Body of pancreas (tissue), 4 donors: ENCODE measurements around the gene PODXL. TPM values are rescaled to one million over a fixed set of nuclear protein-coding genes. Genes with fewer than 3 reads are reported as not detected.
A peak's percentile ranks its signal among the peaks of the same experiment; 100 is the strongest.

Experiments
- ATAC-seq: fragments of 150-250 bp; one replicate; pipeline ENCODE4 v1.9.1; 2016
- DNase-seq, 4 donors: peaks; one replicate each; pipeline ENCODE4 v3.0.0-alpha.2; 2019
- H3K27ac ChIP-seq, 4 donors: fragments of 200-600 bp; sonication (generic); 1 replicate in 3 of 4; 2 replicates in 1 of 4; pipeline versions ENCODE4 v1.5.1 to v1.6.1; 2016 to 2019; ENCODE audit warnings: mild to moderate bottlenecking in 1 of 4, mixed read lengths in 1 of 4, moderate library complexity in 1 of 4
- H3K27me3 ChIP-seq, 2 donors: fragments of 200-600 bp; sonication (generic); one replicate each; pipeline ENCODE4 v1.6.0; 2016; ENCODE audit warnings: mild to moderate bottlenecking in 1 of 2
- H3K36me3 ChIP-seq, 2 donors: fragments of 200-600 bp; sonication (generic); replicated peaks in 1 of 2; 2 replicates each; pipeline ENCODE4 v1.5.1; 2016; ENCODE audit warnings: low read depth in 2 of 2; ENCODE audit not compliant: insufficient read depth in 1 of 2
- H3K4me1 ChIP-seq: fragments of 200-600 bp; sonication (generic); one replicate; pipeline ENCODE4 v1.6.0; 2016
- H3K4me3 ChIP-seq, 2 donors: fragments of 200-600 bp; sonication (generic); 1 replicate in 1 of 2; 2 replicates in 1 of 2; pipeline ENCODE4 v1.5.1; 2016 to 2019
- H3K9me3 ChIP-seq, 3 donors: fragments of 200-600 bp; sonication (generic); 1 replicate in 2 of 3; 2 replicates in 1 of 3; pipeline ENCODE4 v1.5.1; 2016
- POLR2A ChIP-seq, 3 donors: fragments of 450-650 bp; IDR thresholded peaks; one replicate each; pipeline ENCODE4 v1.6.1; 2016; ENCODE audit warnings: antibody characterized with exemption in 3 of 3, mild to moderate bottlenecking in 2 of 3
- WGBS, 2 donors: methylation state at CpG; one replicate each; pipeline ENCODE4 v1.1.5; 2017; 5-methylcytosine and 5-hydroxymethylcytosine counted together
- intact Hi-C: fragments of 100-400 bp; cut with DNase I; formaldehyde crosslinking; loops from one replicate; pipeline ENCODE4 v1.15.1; 2023
- total RNA-seq, 2 donors: library from RNA; depleted of rRNA; stranded (reverse); fragments of >200 nt; gene quantifications; one replicate each; pipeline ENCODE4 v1.1.0, GENCODE V29; 2016
- TF ChIP-seq, protein P1 (sequence below), 7 experiments: fragments of 450-650 bp in 4 of 7; fragments of 200-600 bp in 3 of 7; sonication (generic) in 3 of 7; IDR thresholded peaks; one replicate each; pipeline ENCODE4 v1.5.1; 2016 to 2019; ENCODE audit warnings: antibody characterized with exemption in 7 of 7

Gene PODXL
- total RNA-seq, 2 donors from 2014 or later = 36.9 to 106 TPM

DNA sequence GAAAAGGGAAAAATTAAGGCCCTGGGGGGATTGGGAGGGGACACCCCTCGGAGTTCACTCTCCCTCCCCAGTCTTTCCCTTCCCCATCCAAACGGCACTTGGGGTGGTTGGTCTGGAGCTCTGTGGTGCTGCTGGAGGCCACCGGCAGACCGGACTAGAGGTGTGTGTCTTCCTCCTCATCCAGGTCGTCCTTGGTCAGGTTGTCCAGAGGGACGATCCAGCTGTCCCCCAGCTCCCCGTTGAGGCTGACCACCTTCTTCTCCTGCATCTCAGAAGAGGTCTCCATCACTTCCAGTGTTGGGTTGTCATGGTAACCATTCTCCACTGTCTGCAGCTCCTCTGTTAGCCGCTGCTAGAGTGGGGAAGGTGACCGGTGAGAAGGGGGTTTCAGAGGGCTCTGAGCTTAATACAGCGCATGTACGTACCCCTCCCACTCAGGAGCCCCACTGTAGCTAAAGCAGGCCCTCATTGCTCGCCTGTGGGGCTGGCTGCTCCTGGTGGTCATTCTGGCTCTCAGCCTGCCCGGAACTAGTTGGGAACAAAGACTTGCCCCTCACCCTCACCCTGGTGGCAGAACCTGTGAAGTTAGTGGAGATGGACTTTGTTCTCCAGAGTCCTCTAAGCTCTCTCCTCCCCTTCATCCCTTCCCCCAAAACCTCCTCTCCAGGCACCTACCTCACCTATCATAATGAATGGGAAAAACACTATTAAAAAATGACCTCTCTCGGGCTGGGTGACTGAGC, 52.1 kb downstream of the PODXL start:
- intact Hi-C loops = no loop called here

DNA sequence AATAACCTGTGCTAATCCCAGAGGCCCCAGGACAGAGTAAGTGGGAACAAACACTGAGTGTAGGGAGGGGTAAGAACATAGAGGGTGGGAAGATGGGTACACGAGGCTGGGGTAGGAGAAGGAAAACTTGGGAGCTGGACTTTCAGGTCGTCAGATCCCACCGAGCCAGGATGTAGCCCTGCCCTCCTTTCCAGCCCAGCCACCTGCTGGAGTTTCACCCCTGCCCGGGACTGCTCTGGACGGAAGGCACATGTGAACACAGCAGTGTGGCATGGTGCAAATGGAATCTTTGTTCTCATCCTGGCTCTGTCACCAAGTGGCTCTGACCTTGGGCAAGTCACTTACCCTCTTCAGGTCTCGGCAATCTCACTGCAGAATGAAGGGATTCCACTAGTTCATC, 52.8 kb downstream of the PODXL start:
- TF ChIP-seq POLR2A (IDR thresholded peaks at IDR 0.05) = no peak
- TF ChIP-seq, protein P1, sequence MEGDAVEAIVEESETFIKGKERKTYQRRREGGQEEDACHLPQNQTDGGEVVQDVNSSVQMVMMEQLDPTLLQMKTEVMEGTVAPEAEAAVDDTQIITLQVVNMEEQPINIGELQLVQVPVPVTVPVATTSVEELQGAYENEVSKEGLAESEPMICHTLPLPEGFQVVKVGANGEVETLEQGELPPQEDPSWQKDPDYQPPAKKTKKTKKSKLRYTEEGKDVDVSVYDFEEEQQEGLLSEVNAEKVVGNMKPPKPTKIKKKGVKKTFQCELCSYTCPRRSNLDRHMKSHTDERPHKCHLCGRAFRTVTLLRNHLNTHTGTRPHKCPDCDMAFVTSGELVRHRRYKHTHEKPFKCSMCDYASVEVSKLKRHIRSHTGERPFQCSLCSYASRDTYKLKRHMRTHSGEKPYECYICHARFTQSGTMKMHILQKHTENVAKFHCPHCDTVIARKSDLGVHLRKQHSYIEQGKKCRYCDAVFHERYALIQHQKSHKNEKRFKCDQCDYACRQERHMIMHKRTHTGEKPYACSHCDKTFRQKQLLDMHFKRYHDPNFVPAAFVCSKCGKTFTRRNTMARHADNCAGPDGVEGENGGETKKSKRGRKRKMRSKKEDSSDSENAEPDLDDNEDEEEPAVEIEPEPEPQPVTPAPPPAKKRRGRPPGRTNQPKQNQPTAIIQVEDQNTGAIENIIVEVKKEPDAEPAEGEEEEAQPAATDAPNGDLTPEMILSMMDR (IDR thresholded peaks at IDR 0.05) = no peak
- ATAC-seq (no peak), DNase-seq (peak in 1 of 4 donors; percentile 4)
- Histone ChIP-seq H3K36me3 (no peaks in the 10 kb centered on the region), H3K27me3 (no peaks in the 10 kb centered on the region), H3K9me3 (no peaks in the 10 kb centered on the region), H3K4me3 (no peak overlapping the region), H3K4me1 (peaks cover 15% of the 10 kb centered on the region), H3K27ac (no peak overlapping the region)
- intact Hi-C loops = no loop called here
- 50 to 56% methylated on average over 6 of the region's 6 CpGs for WGBS, 2 donors

More for the DNA sequence above, 52.1 kb downstream of the PODXL start:
- TF ChIP-seq POLR2A (IDR thresholded peaks at IDR 0.05) = no peak
- TF ChIP-seq, protein P1 (IDR thresholded peaks at IDR 0.05) = no peak
- peak in 1 of 4 donors; percentile 5 for DNase-seq
- peaks cover 21% of the 10 kb centered on the region for H3K4me1 ChIP-seq
- no peak for ATAC-seq
- no peak overlapping the region for H3K4me3 ChIP-seq
- WGBS, 2 donors = 82 to 86% methylated on average over 14 of the region's 14 CpGs
- H3K27ac ChIP-seq = no peak overlapping the region
- H3K27me3 ChIP-seq = no peaks in the 10 kb centered on the region
- H3K9me3 ChIP-seq = no peaks in the 10 kb centered on the region
- no peaks in the 10 kb centered on the region for H3K36me3 ChIP-seq

DNA sequence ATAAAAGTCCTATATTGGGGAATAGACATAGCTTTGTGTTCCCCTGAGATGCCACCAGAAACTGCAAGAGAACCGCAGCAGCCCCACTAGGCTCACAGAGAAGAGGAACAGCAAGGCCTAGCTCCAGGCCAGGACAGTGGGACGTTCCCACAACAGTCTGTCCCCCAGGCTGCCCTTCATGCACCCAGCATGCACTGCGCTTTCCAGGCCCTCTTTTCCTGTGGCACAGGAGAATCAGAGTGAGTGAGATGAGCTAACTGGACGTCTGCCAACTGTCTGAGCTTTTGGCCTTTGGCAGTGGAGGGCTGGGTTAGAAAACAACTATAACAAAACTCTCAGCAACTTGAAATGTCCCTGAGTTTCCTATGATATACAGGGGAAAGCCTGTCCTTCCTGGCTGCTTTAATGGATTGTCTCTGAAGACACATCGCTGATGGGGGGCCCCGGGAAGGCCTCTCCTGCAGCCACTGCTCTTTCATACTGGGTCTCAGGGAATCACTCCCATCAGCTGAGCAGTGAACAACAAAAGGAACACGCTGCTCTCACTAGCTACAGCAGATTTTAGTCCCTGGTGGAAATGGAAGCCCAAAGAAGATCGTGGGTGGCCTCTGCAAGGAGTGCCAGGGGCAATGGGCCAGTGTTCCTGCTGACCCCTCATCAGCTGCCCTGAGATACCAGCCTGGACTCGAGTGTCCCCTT, 53.5 kb downstream of the PODXL start:
- Histone ChIP-seq H3K27ac (no peak overlapping the region), H3K9me3 (no peaks in the 10 kb centered on the region), H3K36me3 (no peaks in the 10 kb centered on the region), H3K4me3 (no peak overlapping the region), H3K4me1 (peaks cover 16% of the 10 kb centered on the region), H3K27me3 (no peaks in the 10 kb centered on the region)
- TF ChIP-seq, protein P1 (IDR thresholded peaks at IDR 0.05) = no peak
- no peak for TF ChIP-seq POLR2A (IDR thresholded peaks at IDR 0.05)
- intact Hi-C loops = no loop called here
- peak in 1 of 4 donors; percentile 34 for DNase-seq
- no peak for ATAC-seq
- 80 to 83% methylated on average over 9 of the region's 9 CpGs for WGBS, 2 donors

DNA sequence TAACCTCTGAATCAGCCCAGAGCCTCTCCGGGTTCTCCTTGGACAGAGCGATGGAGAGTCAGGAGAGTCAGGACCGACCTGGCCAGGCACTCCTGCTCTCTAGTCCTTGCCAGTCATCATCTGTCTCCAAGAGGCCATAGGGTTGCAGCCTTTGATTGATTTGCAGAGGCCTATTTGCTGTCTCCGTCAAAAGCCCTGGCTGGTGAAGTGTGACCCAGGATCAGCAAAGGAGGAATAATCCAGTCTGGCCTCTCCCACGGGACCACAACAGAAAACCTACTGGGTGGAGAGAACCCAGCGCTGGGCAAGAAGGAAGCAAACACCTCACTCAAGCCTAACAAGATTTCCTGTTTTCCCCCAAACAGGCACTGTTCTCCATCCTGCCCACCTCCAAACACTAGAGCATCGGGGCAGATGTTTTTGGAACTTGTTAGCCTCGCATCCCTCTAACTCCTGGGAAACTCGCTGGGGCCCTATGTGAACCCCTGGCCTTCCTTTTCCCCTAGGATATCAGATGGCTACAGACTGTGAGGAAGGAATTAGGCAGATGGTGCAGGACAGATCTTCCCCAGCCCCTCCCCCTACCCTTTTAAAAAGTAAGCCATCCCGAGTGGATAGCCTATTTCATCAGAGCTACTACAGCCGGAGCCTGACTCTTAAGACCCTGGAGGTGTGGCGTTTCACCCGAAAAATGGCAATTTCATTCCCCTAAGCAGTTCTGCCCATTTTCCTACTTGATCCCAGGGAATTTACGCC, 54.3 kb downstream of the PODXL start:
- 84% methylated on average over 14 of the region's 14 CpGs for WGBS, 2 donors
- peaks cover 10% of the 10 kb centered on the region for H3K4me1 ChIP-seq
- H3K27me3 ChIP-seq = no peaks in the 10 kb centered on the region
- H3K27ac ChIP-seq = no peak overlapping the region
- no peaks in the 10 kb centered on the region for H3K36me3 ChIP-seq
- H3K4me3 ChIP-seq = no peak overlapping the region
- H3K9me3 ChIP-seq = no peaks in the 10 kb centered on the region
- ATAC-seq = no peak
- no peak for TF ChIP-seq POLR2A (IDR thresholded peaks at IDR 0.05)
- TF ChIP-seq, protein P1 (IDR thresholded peaks at IDR 0.05) = no peak
- DNase-seq = no peak
- intact Hi-C loops = no loop called here
